ENCODE measurements around the gene TRAF4.
"Not testable (repeated sequence)": the region's sequence is repeated elsewhere in the genome, so short reads cannot be mapped to it uniquely, and the experiment has no call there.

TRAF4 gene

GRCh38 chr17:28716740-28717577, 26.9 kb upstream of the TRAF4 start:
- no peak for FAIRE-seq

- no peak for FAIRE-seq
Measured at GRCh38 chr17:28717578-28718332, 26.1 kb upstream of the TRAF4 start, which contains the start of gene RAB34. Gene RAB34 (minus strand): TSS chr17:28717868. CDS start chr17:28717266, 602 bp downstream.

GRCh38 chr17:28718333-28719020, 25.3 kb upstream of the TRAF4 start:
- no peak for FAIRE-seq

- FAIRE-seq = no peak
Measured at GRCh38 chr17:28719021-28719433, 24.8 kb upstream of the TRAF4 start.

GRCh38 chr17:28720247-28720996, 23.4 kb upstream of the TRAF4 start:
- FAIRE-seq = no peak

- not testable (repeated sequence) for FAIRE-seq
Measured at GRCh38 chr17:28720997-28721329, 22.8 kb upstream of the TRAF4 start.

- FAIRE-seq = no peak
Measured at GRCh38 chr17:28722417-28723158, 21.2 kb upstream of the TRAF4 start.

- FAIRE-seq = no peak
Measured at GRCh38 chr17:28723159-28723835, 20.5 kb upstream of the TRAF4 start.

GRCh38 chr17:28723836-28724499, 19.8 kb upstream of the TRAF4 start:
- FAIRE-seq = not testable (repeated sequence)

GRCh38 chr17:28724500-28725165, 19.2 kb upstream of the TRAF4 start:
- FAIRE-seq = no peak

GRCh38 chr17:28725166-28725659, 18.6 kb upstream of the TRAF4 start:
- no peak for FAIRE-seq

- no peak for FAIRE-seq
Measured at GRCh38 chr17:28725660-28726225, 18.1 kb upstream of the TRAF4 start.

- no peak for FAIRE-seq
Measured at GRCh38 chr17:28726226-28726626, 17.6 kb upstream of the TRAF4 start, which contains the start of gene TLCD1. Gene TLCD1 (minus strand): TSS chr17:28726233. CDS start chr17:28726097, 136 bp downstream.

GRCh38 chr17:28726627-28727491, 17.0 kb upstream of the TRAF4 start:
- FAIRE-seq = no peak

- no peak for FAIRE-seq
Measured at GRCh38 chr17:28728364-28729200, 15.2 kb upstream of the TRAF4 start, which contains the start of gene NEK8. Gene NEK8 (plus strand): TSS chr17:28728788. CDS start chr17:28728814, 26 bp downstream.

GRCh38 chr17:28729950-28730330, 13.9 kb upstream of the TRAF4 start:
- no peak for FAIRE-seq

GRCh38 chr17:28733346-28733745, 10.5 kb upstream of the TRAF4 start:
- no peak for FAIRE-seq
